Adrenal gland (tissue), 5 donors: ENCODE results near the gene CCIN.

Source experiments
- CTCF ChIP-seq, 6 experiments: fragments of 450-650 bp in 4 of 6; fragments of 200-600 bp in 2 of 6; sonication (generic) in 1 of 6; IDR thresholded peaks; 1 replicate in 5 of 6; 2 replicates in 1 of 6; pipeline versions ENCODE4 v1.5.1 to v1.8.0; 2016 to 2021; ENCODE audit warnings: antibody characterized with exemption in 6 of 6, mild to moderate bottlenecking in 2 of 6, moderate library complexity in 1 of 6
- POLR2A ChIP-seq, 2 donors: fragments of 450-650 bp; IDR thresholded peaks; one replicate each; pipeline ENCODE4 v1.6.1; 2017; ENCODE audit warnings: antibody characterized with exemption in 2 of 2, mild to moderate bottlenecking in 2 of 2, moderate library complexity in 1 of 2
- donor health status: DM: no; HTN: no; CAD: no.

- TF ChIP-seq POLR2A (IDR thresholded peaks at IDR 0.05) (no peak), CTCF (IDR thresholded peaks at IDR 0.05) (no peak)
These were observed 15.4 kb upstream of the CCIN start for GRCh38 chr9:36153746-36154145.
